GM18858 (cell line): ENCODE data around the gene DBNL.
"Not testable (repeated sequence)": the region's sequence is repeated elsewhere in the genome, so short reads cannot be mapped to it uniquely, and the experiment has no call there.

Experiments used
- ATAC-seq: cut with Tn5 transposase; IDR thresholded peaks from one replicate; pipeline ENCODE4 v1.9.1; 2021; ENCODE audit not compliant: unreplicated experiment

Gene DBNL

GRCh38 chr7:44044315-44045225, at the start of gene DBNL:
Gene DBNL (plus strand): TSS chr7:44044702. CDS start chr7:44044738, 36 bp downstream.
- ATAC-seq = peak; percentile 56

- ATAC-seq = not testable (repeated sequence)
Observed at GRCh38 chr7:43997532-43997931, 47.0 kb upstream of the DBNL start, which contains the start of gene SPDYE1. Gene SPDYE1 (plus strand): TSS chr7:43997897. CDS start chr7:43999950, 2,053 bp downstream.

- ATAC-seq = not testable (repeated sequence)
Observed at GRCh38 chr7:44012081-44012480, 32.4 kb upstream of the DBNL start.

- ATAC-seq = not testable (repeated sequence)
Observed at GRCh38 chr7:44015090-44015489, 29.4 kb upstream of the DBNL start.

GRCh38 chr7:44018857-44019807, 25.4 kb upstream of the DBNL start:
- peak; percentile 86 for ATAC-seq

GRCh38 chr7:44019825-44020224, 24.7 kb upstream of the DBNL start:
- ATAC-seq = not testable (repeated sequence)

GRCh38 chr7:44022069-44022468, 22.4 kb upstream of the DBNL start:
- ATAC-seq = not testable (repeated sequence)

- not testable (repeated sequence) for ATAC-seq
Observed at GRCh38 chr7:44022796-44023467, 21.6 kb upstream of the DBNL start.

- not testable (repeated sequence) for ATAC-seq
Observed at GRCh38 chr7:44029433-44029832, 15.1 kb upstream of the DBNL start.

GRCh38 chr7:44030029-44030428, 14.5 kb upstream of the DBNL start:
- ATAC-seq = not testable (repeated sequence)

- ATAC-seq = not testable (repeated sequence)
Observed at GRCh38 chr7:44031319-44031718, 13.2 kb upstream of the DBNL start.

GRCh38 chr7:44032031-44032430, 12.5 kb upstream of the DBNL start:
- ATAC-seq = not testable (repeated sequence)

GRCh38 chr7:44033971-44034844, 10.3 kb upstream of the DBNL start:
- not testable (repeated sequence) for ATAC-seq

- not testable (repeated sequence) for ATAC-seq
Observed at GRCh38 chr7:44036364-44036763, 8.1 kb upstream of the DBNL start.

GRCh38 chr7:44037951-44038350, 6.6 kb upstream of the DBNL start:
- not testable (repeated sequence) for ATAC-seq

GRCh38 chr7:44038553-44038952, 5.9 kb upstream of the DBNL start:
- ATAC-seq = not testable (repeated sequence)

- ATAC-seq = peak; percentile 28
Observed at GRCh38 chr7:44038961-44039558, 5.4 kb upstream of the DBNL start.

- ATAC-seq = not testable (repeated sequence)
Observed at GRCh38 chr7:44039800-44040492, 4.6 kb upstream of the DBNL start.

- peak; percentile 40 for ATAC-seq
Observed at GRCh38 chr7:44040493-44040891, 4.0 kb upstream of the DBNL start.
